Endodermal cell (in vitro differentiated cells): ENCODE measurements around the gene CLEC16A. TPM values are rescaled to one million over a fixed set of nuclear protein-coding genes. Genes with fewer than 3 reads are reported as not detected.

ENCODE experiments used
- DNase-seq: peaks from one replicate; pipeline ENCODE4 v3.0.0-alpha.2; 2017
- H3K27ac ChIP-seq: 2 replicates; pipeline ENCODE4 v1.5.1; 2013; ENCODE audit warnings: mild to moderate bottlenecking, low read depth, low read length, moderate library complexity
- H3K27me3 ChIP-seq: 2 replicates; pipeline ENCODE4 v1.6.1; 2013; ENCODE audit warnings: mild to moderate bottlenecking, low read length, moderate library complexity; ENCODE audit not compliant: insufficient read depth, control insufficient read depth, poor library complexity, severe bottlenecking
- H3K36me3 ChIP-seq: 2 replicates; pipeline ENCODE4 v1.7.0; 2013; ENCODE audit warnings: mild to moderate bottlenecking, low read length, moderate library complexity; ENCODE audit not compliant: control insufficient read depth, insufficient read depth
- H3K4me1 ChIP-seq: one replicate; pipeline ENCODE4 v1.7.0; 2013; ENCODE audit warnings: low read length; ENCODE audit not compliant: control insufficient read depth, insufficient read depth
- H3K4me3 ChIP-seq: 2 replicates; pipeline ENCODE4 v1.5.1; 2013; ENCODE audit warnings: mild to moderate bottlenecking, low read length, moderate library complexity
- H3K9ac ChIP-seq: 2 replicates; pipeline ENCODE4 v1.6.1; 2013; ENCODE audit warnings: mild to moderate bottlenecking, low read length, moderate library complexity; ENCODE audit not compliant: poor library complexity, severe bottlenecking; ENCODE audit errors: extremely low read depth
- H3K9me3 ChIP-seq: 2 replicates; pipeline ENCODE4 v1.6.1; 2013; ENCODE audit warnings: mild to moderate bottlenecking, low read length, moderate library complexity; ENCODE audit not compliant: control insufficient read depth
- H3K27ac Mint-ChIP-seq: 2 replicates; pipeline ENCODE4 v1.8.0; 2020; ENCODE audit warnings: mixed read lengths
- H3K27me3 Mint-ChIP-seq: 2 replicates; pipeline ENCODE4 v1.8.0; 2021; ENCODE audit warnings: mild to moderate bottlenecking, mixed read lengths; ENCODE audit not compliant: insufficient read depth
- H3K36me3 Mint-ChIP-seq: 2 replicates; pipeline ENCODE4 v1.8.0; 2020; ENCODE audit warnings: low read depth, mixed read lengths
- H3K4me1 Mint-ChIP-seq: 2 replicates; pipeline ENCODE4 v1.8.0; 2020; ENCODE audit warnings: mixed read lengths
- H3K4me3 Mint-ChIP-seq: 2 replicates; pipeline ENCODE4 v1.8.0; 2020; ENCODE audit warnings: mild to moderate bottlenecking, moderate library complexity, mixed read lengths
- H3K9me3 Mint-ChIP-seq: 2 replicates; pipeline ENCODE4 v1.8.0; 2020; ENCODE audit warnings: mild to moderate bottlenecking, mixed read lengths
- WGBS, 2 experiments: methylation state at CpG; one replicate each; pipeline versions ENCODE4 v1.1.5 to v1.1.7; 2013; ENCODE audit warnings: missing lambda C conversion rate in 2 of 2, mixed read lengths in 1 of 2; ENCODE audit not compliant: insufficient coverage in 1 of 2, insufficient read length in 1 of 2; 5-methylcytosine and 5-hydroxymethylcytosine counted together
- total RNA-seq, 2 donors: library from RNA; stranded (reverse); fragmentation: NEBNext Ultra II Directional in 1 of 2; extraction: Animal tissue kit (Norgen Biotek cat#: 25700) in 1 of 2; gene quantifications; 2 replicates in 1 of 2; 3 replicates in 1 of 2; pipeline ENCODE4 v1.2.1, GENCODE V29; 2021
- TF ChIP-seq, protein P1 (sequence below): fragments of 200-600 bp; sonication (generic); conservative IDR thresholded peaks from 2 replicates; pipeline ENCODE4 v1.5.0; 2021; ENCODE audit warnings: antibody characterized with exemption, mild to moderate bottlenecking

CLEC16A gene
- total RNA-seq, 2 donors from 2014 or later, result 19.5 to 28.3 TPM

GRCh38 chr16:11100239-11100750 lies 155.9 kb downstream of the CLEC16A start:
- DNase-seq, result peak; percentile 92
- 18 to 40% methylated on average over 5 to 6 of the region's 6 CpGs for WGBS, 2 experiments
- no peaks in the 10 kb centered on the region for H3K36me3 Mint-ChIP-seq

DNA sequence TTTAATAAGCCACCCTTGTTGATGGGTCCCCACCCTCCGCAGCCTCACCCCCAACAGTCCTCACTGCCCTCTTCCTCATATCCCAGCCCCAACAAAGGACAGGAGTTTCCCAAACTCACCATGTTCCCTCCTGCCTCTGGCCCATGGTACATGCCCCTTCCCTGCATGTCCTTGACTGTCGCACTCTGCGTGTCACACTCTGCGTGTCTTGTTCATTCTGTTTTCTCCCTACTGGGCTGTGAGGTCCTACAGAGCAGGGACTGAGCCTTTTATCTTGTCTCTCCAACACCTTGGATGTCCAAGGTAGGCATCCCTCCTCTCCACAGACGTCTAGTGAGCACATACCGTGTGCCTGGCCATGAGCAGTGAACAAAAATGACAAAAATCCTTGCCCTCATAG lies 156.9 kb downstream of the CLEC16A start:
- DNase-seq, result no peak
- Histone ChIP-seq H3K36me3 (peaks cover 3% of the 10 kb centered on the region), H3K27ac (no peak overlapping the region), H3K9me3 (no peaks in the 10 kb centered on the region), H3K4me3 (no peak overlapping the region), H3K27me3 (no peaks in the 10 kb centered on the region), H3K4me1 (peaks cover 31% of the 10 kb centered on the region), H3K9ac (no peak overlapping the region)
- Mint-ChIP-seq H3K9me3 (no peaks in the 10 kb centered on the region), H3K4me3 (no peak overlapping the region), H3K27me3 (no peaks in the 10 kb centered on the region), H3K36me3 (no peaks in the 10 kb centered on the region), H3K4me1 (peaks cover 35% of the 10 kb centered on the region), H3K27ac (no peak overlapping the region)
- WGBS, 2 experiments, result 83 to 93% methylated on average over 6 of the region's 6 CpGs
- TF ChIP-seq, protein P1, sequence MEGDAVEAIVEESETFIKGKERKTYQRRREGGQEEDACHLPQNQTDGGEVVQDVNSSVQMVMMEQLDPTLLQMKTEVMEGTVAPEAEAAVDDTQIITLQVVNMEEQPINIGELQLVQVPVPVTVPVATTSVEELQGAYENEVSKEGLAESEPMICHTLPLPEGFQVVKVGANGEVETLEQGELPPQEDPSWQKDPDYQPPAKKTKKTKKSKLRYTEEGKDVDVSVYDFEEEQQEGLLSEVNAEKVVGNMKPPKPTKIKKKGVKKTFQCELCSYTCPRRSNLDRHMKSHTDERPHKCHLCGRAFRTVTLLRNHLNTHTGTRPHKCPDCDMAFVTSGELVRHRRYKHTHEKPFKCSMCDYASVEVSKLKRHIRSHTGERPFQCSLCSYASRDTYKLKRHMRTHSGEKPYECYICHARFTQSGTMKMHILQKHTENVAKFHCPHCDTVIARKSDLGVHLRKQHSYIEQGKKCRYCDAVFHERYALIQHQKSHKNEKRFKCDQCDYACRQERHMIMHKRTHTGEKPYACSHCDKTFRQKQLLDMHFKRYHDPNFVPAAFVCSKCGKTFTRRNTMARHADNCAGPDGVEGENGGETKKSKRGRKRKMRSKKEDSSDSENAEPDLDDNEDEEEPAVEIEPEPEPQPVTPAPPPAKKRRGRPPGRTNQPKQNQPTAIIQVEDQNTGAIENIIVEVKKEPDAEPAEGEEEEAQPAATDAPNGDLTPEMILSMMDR, result no peak

More at GRCh38 chr16:11100239-11100750, 155.9 kb downstream of the CLEC16A start:
- no peak overlapping the region for H3K27ac Mint-ChIP-seq
- peaks cover 29% of the 10 kb centered on the region for H3K4me1 Mint-ChIP-seq
- H3K9me3 Mint-ChIP-seq, result no peaks in the 10 kb centered on the region
- H3K4me1 ChIP-seq, result peaks cover 27% of the 10 kb centered on the region
- no peaks in the 10 kb centered on the region for H3K27me3 ChIP-seq
- no peak overlapping the region for H3K4me3 ChIP-seq
- no peaks in the 10 kb centered on the region for H3K27me3 Mint-ChIP-seq
- TF ChIP-seq, protein P1, result peak; percentile 70
- no peak overlapping the region for H3K27ac ChIP-seq
- no peak overlapping the region for H3K9ac ChIP-seq
- H3K36me3 ChIP-seq, result peaks cover 3% of the 10 kb centered on the region
- no peaks in the 10 kb centered on the region for H3K9me3 ChIP-seq
- H3K4me3 Mint-ChIP-seq, result no peak overlapping the region

DNA sequence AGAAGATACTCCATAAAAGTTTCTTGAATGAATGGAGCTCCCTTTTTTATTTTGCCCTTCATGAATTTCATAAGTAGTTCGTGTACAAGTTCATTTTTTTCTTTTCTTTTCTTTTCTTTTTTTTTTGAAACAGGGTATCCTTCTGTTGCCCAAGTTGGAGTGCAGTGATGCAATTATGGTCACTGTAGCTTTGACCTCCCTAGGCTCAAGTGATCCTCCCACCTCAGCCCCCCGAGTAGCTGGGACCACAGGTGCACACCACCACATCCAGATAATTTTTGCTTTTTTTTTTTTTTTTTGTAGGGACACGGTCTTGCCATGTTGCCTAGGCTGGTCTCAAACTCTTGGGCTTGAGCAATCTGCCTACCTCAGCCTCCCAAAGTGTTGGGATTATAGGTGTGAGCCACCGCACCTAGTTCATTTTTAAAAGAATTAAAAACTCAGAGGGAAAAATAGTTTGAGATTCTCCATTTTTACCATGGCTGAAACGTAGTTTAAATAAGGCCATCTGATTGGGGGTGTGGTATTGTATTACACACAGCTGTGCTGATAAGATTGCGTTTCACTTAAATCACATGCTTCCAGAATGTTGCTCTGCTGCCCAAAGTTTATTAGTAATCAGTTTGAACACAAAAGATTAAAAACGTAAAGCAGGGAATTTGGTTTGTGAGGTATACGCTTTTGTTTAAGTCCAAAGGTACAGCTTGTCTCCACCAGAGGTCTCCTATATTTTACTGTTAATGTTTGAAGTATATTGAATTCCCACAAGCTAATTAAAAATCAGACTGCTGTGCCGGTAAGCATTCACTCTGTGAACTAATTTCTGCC lies 157.5 kb downstream of the CLEC16A start:
- Histone ChIP-seq H3K27ac (no peak overlapping the region), H3K36me3 (peaks cover 1% of the 10 kb centered on the region), H3K9ac (no peak overlapping the region), H3K9me3 (no peaks in the 10 kb centered on the region), H3K4me3 (no peak overlapping the region), H3K27me3 (no peaks in the 10 kb centered on the region), H3K4me1 (peaks cover 31% of the 10 kb centered on the region)
- 77 to 82% methylated on average over 5 to 9 of the region's 9 CpGs for WGBS, 2 experiments
- H3K27ac Mint-ChIP-seq, result no peak overlapping the region
- H3K9me3 Mint-ChIP-seq, result no peaks in the 10 kb centered on the region
- no peaks in the 10 kb centered on the region for H3K27me3 Mint-ChIP-seq
- TF ChIP-seq, protein P1, result peak; percentile 18
- no peak for DNase-seq
- no peaks in the 10 kb centered on the region for H3K36me3 Mint-ChIP-seq
- H3K4me1 Mint-ChIP-seq, result peaks cover 35% of the 10 kb centered on the region
- H3K4me3 Mint-ChIP-seq, result no peak overlapping the region
